ENCODE measurements around the gene CAMKK1.

Gene CAMKK1

DNA sequence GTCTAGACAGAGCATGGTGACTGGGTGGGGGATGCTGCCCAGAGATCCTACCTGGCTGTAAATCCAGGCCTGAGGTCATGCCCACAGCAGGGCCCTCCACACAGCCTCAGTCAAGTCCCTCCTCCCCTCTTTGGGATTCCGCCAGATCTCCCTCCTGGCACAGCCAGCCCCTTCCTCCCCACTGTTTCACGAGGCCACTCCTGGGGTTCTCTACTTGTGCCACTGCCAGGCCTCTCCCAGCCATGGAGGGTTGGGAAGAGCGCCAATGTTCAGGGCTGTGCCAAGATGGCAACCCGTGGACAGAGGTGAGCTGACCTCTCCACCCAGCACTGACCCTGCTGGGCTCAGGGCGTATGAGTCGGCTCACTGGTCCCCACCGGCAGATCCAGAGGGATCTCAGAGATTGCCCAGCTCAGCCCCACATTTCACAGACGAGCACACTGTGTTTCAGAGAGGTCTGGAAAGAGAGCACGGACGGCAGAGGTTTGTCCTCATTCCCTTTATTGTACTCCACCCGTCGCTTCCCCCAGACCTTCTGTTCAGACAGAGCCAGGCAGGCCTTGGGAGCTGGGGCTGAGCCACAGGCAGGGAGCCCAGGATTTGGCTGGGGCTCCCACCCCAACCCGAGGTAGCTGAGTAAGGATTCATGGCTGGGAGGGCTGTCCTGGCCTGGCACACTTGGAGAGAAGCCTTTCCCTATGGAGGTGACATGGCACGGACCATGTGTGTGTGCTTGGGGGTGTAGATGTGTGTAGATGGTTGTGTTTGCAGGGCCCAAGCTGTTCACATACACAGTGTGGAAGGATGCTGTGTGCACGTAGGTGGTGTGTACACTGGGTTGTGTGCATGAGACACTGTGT is 3.5 kb upstream of the CAMKK1 start:
- no peak for DNase-seq (ENCODE audit: low spot score)

DNA sequence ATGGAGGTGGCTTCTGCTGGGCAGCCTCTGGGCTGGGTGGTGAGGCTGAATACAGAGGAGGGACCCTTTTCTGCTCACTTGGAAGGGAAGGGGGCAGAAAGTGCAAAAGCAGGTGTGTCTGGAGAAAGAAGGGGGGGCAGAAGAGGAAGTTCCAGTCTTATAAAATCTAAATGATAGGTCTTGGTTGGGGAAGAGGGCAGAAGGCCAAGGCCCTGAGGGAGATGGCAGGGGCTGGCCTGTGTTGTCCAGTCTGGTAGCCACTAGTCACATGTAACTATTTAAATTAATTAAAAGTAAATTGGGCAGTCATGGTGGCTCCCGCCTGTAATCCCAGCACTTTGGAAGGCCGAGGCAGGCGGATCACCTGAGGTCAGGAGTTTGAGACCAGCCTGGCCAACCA is 2.5 kb upstream of the CAMKK1 start:
- DNase-seq (ENCODE audit: low spot score), result no peak

DNA sequence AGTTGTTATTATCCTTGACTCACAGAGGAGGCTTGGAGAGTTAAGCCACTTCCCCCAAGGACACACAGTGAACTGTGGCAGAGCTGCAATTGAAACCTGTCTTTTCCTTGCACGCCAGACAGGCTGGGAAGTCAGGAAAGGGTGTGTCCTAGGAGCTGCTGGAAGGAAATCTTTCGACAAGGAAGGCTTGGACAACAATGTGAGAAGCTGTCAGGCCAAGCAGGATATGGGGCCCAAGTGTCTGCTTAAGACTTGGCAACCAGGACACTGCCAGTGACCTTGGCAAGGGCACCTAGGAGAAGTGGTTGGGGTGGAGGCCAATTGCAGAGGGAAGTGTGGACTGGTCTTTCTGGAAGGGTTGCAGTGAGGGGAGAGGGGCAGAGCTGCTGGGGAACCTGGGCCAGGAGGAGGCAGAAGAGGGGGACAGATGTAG is 2.1 kb upstream of the CAMKK1 start:
- no peak for DNase-seq (ENCODE audit: low spot score)

DNA sequence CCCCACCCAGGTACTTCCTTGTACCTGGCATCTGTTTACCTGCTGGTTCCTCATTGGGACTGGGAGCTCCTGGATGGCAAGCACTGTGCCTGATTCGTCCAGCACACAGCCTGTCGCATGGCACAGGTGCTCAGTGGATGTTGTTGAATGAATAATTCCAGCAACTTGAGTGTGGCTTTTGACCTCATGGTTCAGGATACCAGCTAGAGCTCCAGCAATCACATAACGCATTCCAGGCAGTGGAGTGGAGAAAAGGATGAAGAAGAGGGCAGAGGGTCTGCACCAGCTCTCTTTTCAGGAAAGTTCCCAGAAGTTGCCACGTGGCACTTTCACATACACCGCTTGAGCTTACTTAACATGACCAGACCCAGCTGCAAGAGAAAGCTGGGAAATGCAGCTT is 1.3 kb upstream of the CAMKK1 start:
- DNase-seq (ENCODE audit: low spot score), result no peak

DNA sequence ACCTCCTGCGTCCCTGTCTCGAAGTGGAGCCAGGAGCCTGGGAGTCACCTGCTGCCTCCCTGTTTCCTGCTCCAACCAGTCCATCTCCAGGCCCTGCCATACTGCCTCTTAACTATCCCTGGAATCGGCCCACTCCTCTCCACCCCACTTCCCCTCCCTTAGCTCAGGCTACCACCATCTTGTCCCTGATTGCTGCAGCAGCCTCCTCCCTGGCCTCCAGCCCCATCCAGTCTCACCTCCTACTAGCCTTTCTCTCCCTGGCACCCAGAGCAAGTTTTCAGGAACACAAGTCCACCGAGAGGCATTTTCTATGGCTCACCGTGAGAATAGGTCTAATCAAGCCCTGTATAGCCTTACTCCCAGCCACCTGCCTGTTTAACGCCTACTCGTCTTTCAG is 865 bp upstream of the CAMKK1 start:
- no peak for DNase-seq (ENCODE audit: low spot score)

DNA sequence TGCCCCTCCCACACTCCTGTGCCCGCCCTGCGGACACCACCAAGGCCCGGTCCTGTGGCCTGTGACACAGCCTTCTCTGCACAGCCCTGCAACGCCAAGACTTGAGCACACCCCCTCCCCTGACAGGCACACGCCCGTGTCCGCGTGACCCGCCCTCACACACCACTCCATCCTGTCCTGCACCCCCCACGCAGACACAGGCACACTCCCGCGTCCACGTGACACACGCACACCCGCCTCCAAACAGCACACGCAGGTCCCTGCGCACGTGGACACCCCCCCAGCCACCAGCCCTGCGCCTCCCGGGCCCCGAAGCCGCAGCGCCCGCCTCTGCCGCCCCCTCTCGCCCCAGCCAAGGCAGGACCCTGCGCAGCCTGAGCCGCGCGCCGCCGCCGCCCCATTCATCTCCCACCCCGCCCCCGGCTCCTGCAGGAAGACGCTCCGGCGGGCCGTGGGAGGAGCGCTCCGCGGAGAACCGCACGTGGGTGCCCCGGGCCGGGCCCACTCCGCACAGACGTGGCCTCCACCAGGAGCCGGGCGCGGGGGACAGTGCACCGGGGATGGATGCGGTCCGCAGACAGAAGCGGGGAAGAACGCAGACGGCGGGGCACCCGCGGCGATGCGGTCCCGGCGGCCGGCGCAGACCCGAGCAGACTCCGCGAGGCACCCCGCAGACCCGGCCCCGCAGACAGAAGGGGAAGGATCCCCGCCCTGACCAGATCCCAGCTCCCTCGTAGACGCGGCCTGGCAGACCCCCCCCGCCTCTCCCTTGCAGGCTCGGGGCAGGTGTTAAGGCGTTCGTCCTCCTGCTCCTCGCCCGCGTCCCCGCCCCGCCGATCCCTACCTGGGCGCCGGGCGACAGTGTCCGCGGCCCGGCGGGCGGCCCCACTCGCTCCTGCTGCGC is 506 bp downstream of the CAMKK1 start:
- peak; percentile 62 for DNase-seq (ENCODE audit: low spot score)

DNA sequence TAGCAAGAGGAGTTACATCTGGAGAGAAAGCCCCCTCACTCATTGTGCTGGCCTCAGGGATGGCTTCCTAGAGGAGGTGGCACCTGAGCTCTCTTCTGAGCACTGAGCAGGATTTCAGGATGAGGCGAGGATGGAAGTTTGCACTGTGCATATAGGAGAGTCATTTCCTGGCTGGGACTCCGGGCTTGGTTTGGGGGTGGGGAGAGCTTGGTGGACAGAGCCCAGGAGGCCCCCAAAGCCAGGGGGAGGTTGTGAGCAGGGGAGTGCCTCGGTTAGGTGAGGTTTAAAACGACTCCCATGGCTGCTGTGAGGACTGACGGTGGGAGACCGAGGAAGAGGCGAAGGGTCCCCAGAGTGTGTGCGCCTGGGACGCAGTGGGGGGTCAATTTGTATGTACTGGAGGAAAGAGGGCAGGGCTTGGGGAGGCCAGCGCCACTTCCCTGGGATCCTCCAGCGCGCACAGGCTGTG is 1.2 kb downstream of the CAMKK1 start:
- no peak for DNase-seq (ENCODE audit: low spot score)

DNA sequence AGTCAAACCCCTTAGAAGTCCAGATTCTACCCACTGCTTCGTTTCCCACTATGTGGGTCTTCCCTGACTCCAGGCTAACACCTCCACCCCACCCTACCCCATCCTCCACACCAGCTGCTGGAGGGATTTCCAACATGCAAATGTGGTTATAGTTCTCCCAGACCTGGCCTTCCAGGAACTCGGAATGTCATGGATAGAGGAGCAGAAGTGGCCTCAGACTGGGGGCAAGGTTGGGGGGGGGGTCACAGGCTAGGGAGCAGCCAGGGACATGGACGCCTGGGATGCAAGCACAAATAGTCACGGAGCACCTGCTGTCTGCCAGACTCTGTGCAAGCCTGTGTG is 2.0 kb downstream of the CAMKK1 start:
- DNase-seq (ENCODE audit: low spot score), result no peak

DNA sequence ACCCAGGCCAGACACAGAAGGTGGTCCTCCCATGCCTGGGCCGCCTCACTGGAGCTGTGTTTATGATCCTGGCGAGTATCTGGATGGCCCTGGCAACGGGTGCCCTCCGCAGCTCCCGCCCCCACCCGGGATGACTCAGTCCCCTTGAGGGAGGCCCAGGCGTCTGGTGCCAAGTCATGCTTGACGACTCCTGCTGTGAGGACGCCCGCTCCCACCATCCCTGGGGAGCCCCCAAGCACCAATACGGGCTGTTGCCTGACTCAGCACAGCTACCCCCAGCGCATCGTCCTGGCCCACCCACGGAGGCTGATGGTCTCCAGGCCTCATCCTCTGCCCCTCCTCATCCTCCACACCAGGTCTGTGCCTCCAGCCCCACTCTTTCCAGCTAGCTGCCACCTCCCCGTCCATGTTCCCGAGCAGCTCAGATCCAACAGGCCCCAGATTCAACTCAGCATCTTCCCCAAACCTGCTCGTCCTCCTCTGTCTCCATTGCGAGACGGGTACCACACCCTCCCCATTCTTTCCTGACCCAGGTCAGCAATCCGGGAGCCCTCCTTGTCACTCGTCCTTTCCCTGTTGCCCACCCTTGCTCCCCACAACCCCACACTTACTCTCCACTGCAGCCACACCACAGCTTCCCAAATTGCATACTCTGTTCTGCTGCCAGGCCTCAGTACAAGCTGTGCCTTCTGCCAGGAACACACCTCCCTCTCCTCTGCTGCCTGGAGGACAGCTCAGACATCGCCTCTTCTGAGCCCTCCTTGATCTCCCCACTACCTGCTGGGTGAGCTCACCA is 2.6 kb downstream of the CAMKK1 start:
- peak; percentile 88 for DNase-seq (ENCODE audit: low spot score)

DNA sequence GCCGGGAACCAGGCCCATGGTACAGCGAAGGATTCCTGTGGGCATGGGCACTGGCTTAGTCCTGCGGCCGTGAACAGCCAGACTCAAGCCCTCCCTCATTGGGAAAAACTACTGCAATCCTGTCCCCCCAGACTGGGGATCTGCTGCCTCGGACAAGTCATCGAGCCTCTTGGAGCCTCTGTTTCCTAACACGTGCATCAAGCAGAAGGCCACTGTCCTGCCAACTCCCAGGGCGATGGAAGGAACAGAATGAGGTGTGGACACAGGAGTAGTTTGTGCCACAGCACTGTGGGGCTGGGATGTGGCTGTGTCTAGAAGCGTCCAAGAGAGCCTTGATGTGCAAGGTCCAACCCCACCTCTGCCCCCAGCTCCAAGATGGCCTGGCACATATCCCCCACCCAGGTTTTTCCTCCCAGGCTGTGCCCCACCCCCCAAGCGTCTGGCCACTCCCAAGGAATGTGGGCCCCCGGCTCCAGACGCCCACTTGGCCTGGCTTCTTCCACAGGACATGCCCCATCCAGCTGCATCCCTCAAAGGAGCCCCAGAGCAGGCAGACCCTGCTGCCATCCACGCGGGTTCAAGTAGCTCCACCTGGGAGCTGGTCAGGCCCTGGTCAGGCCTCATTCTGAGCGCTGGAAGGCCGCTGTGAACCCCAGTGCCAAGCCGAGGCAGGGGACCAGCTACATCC is 3.4 kb downstream of the CAMKK1 start:
- no peak for DNase-seq (ENCODE audit: low spot score)

DNA sequence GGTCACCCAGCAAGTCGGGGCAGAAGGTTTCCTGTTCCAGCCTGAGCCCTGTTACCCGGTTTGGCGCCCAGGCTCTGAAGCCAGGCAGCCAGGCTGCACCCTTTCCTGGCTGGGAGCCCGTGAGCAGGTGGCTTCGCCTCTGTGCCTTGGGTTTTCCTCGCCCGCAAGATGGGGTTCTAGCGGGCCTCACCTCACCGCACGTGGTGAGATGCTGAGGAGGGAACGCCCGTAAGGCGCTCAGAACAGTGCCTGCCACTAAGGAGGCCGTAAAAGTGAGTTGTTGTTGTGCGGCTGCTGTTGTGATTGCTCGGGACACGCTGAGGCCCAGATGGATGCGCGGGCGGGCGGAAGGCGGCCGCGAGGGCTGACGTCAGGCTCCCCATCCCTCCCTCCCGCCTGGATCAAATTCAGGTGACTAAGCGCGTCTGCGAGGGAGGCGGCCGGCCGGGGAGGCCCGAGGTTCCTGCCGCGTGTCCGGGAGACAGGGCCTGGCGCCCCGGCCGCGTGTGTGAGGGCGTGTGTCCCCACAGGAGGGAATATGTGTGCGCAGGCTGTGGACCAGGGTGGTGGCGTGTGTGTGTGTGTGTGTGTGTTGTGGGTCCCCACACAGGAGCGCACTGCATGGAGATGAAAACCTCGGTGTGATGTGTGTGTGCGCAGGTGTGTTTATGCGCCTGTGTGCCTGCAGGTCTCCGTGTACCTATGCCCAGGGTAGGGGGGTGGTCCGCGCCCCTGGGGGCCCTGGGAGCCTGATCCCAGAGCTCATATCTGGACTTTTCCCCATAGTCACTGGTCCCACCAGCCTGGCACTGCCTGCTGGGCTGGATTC is 4.3 kb downstream of the CAMKK1 start:
- peak; percentile 96 for DNase-seq (ENCODE audit: low spot score)

DNA sequence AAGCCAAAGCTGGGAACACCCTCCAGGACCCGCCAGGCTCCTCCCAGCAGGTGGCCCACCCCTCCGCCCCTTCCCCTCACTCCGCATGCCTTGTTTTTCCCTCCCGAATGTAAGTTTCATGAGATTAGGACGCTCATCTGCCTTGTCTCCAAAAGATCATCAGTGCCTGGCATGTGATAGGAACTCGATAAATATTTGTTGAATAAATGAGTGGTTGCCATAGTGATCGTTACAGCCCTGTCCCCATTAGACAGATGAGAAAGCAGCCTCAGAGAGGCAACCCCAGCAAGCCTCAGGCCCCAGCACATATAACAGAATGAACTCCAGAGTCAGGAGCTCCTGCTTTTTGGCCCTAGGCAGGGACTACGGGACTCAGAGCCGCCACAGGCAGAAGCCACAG is 5.0 kb downstream of the CAMKK1 start:
- no peak for DNase-seq (ENCODE audit: low spot score)

DNA sequence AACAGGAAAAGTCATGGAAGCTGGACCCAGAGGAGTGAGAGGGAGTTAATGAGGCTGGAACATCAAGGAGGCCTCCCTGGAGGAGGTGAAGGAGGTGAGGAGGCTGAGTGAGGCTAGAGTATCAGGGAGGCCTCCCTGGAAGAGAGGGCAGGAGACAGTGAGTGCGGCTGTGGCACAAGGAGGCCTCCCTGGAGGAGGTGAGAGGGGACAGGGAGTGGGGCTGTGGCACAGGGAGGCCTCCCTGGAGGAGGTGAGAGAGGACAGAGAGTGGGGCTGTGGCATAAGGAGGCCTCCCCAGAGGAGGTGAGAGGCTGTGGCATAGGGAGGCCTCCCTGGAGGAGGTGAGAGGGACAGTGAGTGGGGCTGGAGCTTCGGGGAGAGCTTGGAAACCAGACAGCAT is 5.5 kb downstream of the CAMKK1 start:
- no peak for DNase-seq (ENCODE audit: low spot score)

DNA sequence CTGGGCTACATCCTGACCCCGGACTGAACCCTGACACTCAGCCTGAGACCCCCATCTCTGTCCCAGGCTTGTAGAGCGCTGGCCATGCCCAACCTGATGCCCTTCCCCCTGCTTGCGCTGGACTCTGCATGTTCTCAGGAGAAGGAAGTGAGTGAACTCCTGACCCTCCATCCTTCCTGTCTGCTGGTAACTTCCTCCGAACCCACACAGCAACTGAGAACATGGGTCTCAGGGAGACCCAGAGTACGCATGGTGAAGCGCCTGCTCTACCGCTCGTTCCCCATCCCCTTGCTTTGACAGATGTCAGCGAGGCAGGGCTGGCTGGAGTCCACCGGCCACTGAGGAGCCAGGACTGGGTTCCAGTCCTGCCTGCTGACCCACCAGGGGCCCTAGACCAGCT is 6.1 kb downstream of the CAMKK1 start:
- no peak for DNase-seq (ENCODE audit: low spot score)

DNA sequence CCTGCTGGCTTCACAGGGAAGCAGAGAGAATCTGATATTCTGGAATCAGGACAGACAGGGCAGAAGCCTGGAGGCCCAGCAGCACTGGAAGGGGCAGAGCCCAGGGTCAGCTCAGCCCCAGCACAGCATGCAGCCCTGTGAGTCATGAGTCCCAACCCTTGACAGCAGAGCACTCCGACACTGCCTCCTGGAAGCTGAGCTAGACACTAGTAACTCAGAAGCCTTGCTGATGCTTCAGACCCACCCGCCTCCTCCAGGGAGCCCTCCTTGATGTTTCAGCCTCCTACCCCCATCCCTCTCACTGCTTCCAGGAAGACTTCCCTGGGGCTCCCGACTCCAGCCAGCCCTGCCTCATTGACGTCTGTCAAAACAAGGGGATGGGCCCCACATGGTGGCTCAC is 6.9 kb downstream of the CAMKK1 start:
- DNase-seq (ENCODE audit: low spot score), result peak; percentile 58

DNA sequence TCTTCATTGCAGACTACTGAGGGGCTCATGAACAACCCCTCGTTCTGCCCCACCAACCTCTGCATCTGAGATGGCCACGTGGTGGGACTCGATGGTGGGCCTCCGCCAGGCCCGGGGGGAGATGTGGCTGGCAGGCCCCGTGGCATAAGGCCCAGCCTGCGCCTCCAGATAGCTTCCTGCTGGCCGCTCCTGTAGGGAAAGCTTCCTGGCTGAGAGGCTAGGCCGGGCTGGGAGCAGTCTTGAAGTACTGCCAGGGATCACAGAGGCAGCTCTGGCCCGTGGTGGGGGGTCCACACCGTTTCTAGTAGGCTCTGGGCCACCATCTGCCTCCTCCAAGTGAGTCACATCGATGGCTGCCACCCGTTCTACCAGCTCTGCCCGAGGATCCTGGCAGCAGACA is 7.6 kb downstream of the CAMKK1 start:
- no peak for DNase-seq (ENCODE audit: low spot score)

DNA sequence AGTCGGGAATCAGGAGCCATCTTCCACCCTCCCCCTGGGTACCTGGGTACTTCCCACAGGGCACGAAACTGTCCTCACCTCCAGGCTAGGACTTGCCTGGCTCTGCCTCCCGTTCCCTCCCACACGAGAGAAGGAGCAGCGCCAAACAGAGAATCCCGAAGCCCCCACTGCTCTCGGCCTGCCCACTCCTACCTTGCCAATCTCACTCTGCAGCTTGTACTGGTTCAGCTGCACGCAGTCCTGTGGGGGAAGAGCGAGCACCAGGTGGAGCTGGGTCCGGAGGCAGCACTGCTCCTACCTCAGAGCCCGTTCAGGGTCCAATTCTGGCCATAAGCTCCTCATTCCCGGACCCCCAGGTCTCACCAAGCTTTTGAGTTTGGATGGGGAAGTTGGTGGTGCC is 8.7 kb downstream of the CAMKK1 start:
- no peak for DNase-seq (ENCODE audit: low spot score)

DNA sequence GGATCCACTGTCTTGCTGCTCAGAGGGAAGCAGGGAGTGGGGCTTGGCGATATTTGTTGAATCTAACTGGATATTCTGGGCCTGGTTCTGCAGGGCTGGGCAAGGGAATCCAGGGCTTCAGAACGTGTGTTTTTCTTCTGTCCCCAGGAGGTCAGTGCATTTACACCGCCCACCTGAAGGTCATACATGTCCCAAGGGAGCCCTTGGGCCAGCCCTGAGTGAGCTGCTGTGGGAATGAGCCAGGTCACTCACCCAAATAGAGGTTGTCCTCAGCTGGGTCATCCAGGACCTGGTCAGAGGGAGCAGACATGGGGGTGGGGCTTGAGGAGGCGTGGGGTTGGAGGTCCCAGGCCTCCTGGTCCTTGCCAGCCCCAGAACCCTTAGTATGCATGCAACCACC is 10.6 kb downstream of the CAMKK1 start:
- DNase-seq (ENCODE audit: low spot score), result no peak

DNA sequence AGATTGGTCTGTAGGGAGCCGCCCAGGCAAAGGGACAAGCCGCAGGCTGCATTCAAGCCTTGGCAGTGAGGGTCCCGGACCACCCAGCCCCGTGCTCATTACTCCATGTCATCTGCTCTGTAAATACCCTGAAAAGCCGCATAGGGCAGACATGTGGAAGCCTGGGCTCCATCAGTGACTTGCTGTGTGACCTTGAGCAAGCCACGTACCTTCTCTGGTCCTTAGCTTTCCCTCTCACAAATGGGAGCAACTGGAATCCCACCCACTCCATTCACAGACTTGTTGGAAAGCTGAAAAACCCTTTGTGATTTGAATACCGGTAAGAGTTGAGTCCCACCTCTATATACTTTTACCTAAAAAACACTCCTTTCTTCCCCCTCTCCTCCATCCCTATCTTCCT is 11.9 kb downstream of the CAMKK1 start:
- DNase-seq (ENCODE audit: low spot score), result no peak

DNA sequence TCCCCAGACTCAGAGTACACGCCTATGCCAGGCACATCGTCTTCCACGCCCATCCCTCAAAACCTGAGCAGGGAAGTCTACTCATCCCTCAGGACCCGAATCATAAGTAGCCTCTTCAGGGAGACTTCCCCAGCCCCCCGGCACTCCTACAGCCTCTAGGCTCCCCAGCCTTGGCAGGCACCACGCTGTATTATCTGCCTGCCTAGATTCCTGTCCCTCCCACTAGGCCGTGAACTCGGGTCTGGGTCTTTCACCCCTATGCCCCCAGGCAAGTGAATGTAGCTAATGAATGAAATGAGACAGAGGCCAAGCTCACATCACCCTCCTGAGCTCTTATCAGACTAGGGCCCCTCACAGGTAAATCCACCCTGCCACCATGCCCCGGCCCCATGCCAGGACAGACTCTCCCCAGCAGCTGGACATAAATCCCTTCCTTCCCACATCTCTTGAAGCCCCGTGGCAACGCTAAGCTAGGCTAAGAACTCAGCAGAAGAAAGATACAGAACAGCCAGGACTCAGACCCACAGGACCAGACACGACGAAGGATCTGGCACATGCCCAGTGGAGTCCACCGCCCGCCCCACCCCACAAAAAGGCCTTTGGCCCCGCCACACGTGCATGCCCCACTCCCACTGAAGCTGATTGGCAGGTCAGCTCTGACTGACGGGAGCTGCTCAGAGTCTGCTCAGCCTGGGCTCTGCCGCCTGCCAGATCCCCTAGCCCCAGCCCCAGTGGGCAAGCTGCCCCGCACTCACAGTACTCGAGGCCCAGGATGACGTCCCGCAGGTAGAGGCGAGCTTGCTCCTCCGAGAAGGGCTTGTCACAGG is 13.0 kb downstream of the CAMKK1 start:
- DNase-seq (ENCODE audit: low spot score), result no peak
